Thyroid gland (tissue), 4 donors: Measurements from ENCODE around the gene CDKL1.

ENCODE experiments used
- POLR2A ChIP-seq, 2 donors: fragments of 450-650 bp; IDR thresholded peaks; one replicate each; pipeline ENCODE4 v1.6.1; 2017; ENCODE audit warnings: antibody characterized with exemption in 2 of 2, mild to moderate bottlenecking in 2 of 2, moderate library complexity in 1 of 2
- TF ChIP-seq, protein P1 (sequence below), 6 experiments: fragments of 200-600 bp in 3 of 6; fragments of 450-650 bp in 3 of 6; sonication (generic) in 3 of 6; IDR thresholded peaks; one replicate each; pipeline ENCODE4 v1.5.1; 2016 to 2019; ENCODE audit warnings: antibody characterized with exemption in 6 of 6, mild to moderate bottlenecking in 2 of 6, inconsistent platforms in 1 of 6, moderate library complexity in 1 of 6

GRCh38 chr14:50345846-50346422 lies 50.7 kb downstream of the CDKL1 start:
- TF ChIP-seq, protein P1, sequence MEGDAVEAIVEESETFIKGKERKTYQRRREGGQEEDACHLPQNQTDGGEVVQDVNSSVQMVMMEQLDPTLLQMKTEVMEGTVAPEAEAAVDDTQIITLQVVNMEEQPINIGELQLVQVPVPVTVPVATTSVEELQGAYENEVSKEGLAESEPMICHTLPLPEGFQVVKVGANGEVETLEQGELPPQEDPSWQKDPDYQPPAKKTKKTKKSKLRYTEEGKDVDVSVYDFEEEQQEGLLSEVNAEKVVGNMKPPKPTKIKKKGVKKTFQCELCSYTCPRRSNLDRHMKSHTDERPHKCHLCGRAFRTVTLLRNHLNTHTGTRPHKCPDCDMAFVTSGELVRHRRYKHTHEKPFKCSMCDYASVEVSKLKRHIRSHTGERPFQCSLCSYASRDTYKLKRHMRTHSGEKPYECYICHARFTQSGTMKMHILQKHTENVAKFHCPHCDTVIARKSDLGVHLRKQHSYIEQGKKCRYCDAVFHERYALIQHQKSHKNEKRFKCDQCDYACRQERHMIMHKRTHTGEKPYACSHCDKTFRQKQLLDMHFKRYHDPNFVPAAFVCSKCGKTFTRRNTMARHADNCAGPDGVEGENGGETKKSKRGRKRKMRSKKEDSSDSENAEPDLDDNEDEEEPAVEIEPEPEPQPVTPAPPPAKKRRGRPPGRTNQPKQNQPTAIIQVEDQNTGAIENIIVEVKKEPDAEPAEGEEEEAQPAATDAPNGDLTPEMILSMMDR (IDR thresholded peaks at IDR 0.05): no peak
- TF ChIP-seq POLR2A (IDR thresholded peaks at IDR 0.05): peak in 1 of 2 donors; percentile 21
